GM19463 (cell line): Measurements from ENCODE around the gene PLEKHG2.
"Not testable (repeated sequence)": the region's sequence is repeated elsewhere in the genome, so short reads cannot be mapped to it uniquely, and the experiment has no call there.

Source experiments
- ATAC-seq: cut with Tn5 transposase; IDR thresholded peaks from one replicate; pipeline ENCODE4 v1.9.1; 2021; ENCODE audit warnings: mild to moderate bottlenecking, moderate library complexity; ENCODE audit not compliant: unreplicated experiment

PLEKHG2 gene

GRCh38 chr19:39446365-39447084 lies 34.1 kb downstream of the PLEKHG2 start:
- no peak for ATAC-seq

DNA sequence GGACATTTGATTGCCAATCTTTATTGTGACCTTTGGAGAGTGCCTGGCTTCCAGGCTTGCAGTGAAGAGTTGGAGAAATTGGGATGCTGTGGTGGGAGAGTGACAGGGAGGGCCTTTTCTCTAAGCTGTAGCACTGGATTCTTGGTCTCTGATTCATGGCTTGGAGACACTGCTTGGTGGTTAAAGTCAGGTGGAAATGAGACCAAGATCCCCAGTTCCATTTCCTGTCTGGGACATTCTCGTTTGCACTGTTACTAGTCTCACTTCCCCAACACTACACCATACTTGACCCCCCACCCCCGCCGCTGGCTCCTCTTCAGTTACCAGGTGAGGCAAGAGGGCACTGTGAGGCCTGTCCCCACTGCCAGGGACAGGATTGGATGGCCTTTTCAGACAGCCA lies 35.8 kb downstream of the PLEKHG2 start:
- no peak for ATAC-seq

GRCh38 chr19:39449116-39449797 lies 36.8 kb downstream of the PLEKHG2 start:
- no peak for ATAC-seq

DNA sequence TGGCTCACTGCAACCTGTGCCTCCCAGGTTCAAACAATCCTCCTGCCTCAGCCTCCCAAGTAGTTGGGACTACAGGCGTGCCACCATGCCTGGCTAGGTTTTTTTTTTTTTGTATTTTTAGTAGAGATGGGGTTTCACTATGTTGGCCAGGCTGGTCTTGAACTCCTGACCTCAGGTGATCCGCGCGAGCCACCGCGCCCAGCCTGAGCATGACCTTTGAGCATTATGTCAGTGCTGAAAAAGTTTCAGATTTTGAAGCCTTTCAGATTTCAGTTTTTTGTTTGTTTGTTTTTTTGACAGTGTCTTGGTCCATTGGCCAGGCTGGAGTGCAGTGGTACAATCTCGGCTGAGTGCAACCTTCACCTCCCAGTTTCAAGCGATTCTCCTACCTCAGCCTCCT lies 38.8 kb downstream of the PLEKHG2 start:
- not testable (repeated sequence) for ATAC-seq

DNA sequence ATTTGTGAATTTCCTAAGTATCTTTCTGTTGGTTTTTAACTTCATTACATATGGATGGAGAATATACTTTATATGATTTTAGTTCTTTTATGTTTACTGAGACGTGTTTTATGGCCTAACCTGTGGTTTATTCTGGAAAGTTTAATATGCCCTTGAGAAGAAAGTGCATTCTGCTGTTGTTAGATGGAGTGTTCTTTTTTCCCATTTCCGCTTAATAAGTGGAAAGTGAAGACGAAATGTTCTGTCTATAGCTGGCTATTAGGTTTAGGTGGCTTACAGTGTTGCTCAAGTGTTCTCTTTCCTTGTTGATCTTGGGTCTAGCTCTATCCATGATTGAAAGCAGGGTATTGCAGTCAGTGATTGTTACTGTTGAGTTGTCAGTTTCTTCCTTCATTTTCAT lies 50.9 kb downstream of the PLEKHG2 start:
- no peak for ATAC-seq

DNA sequence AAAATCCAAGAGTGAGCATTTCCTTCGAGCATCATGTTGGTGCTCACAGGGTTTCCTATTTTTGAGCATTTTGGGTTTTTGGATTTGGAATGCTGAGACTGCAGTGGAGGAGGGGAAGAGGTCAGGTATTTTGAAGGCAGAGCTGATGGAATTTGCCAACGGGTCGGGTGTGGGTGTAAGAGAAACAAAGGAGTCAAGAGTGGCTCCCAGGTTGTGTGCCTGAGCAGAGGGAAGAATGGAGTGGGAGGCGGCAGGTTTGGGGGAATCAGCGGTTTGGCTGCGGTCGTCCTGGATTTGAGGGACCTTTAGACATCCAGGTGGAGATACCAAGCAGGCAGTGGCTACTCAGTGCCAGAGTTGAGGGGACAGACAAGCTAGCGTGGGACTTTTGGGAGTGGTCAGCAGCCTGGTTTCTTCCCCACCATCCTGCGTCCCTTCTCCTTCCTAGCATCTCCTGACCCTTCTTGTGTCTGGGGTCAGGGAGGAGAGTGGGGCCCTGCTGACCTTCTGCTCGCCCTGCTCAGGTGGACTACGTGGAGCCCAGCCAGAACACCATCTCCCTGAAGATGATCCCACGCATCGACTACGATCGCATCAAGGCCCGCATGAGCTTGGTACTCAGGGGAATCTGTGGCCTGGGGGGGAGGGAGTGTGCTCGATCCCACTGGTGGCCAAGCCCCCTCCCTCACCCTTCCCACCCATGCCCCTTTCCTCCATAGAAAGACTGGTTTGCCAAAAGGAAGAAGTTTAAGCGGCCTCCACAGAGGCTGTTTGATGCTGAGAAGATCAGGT lies 53.7 kb downstream of the PLEKHG2 start:
- no peak for ATAC-seq

GRCh38 chr19:39467941-39468340 lies 55.5 kb downstream of the PLEKHG2 start:
- no peak for ATAC-seq

DNA sequence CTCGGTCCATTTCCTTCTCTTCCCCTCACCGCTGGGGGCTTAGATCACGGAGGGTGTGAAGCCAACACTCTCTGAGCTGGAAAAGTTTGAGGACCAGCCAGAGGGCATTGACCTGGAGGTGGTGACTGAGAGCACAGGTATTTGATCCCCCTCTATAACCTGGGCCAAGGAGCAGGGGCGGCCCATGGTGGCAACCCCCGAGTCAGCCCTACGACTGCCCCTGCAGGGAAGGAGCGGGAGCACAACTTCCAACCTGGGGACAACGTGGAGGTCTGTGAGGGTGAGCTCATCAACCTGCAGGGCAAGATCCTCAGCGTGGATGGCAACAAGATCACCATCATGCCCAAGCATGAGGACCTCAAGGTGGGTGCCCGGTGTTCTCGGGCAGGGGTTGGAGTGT lies 56.6 kb downstream of the PLEKHG2 start:
- ATAC-seq = no peak

DNA sequence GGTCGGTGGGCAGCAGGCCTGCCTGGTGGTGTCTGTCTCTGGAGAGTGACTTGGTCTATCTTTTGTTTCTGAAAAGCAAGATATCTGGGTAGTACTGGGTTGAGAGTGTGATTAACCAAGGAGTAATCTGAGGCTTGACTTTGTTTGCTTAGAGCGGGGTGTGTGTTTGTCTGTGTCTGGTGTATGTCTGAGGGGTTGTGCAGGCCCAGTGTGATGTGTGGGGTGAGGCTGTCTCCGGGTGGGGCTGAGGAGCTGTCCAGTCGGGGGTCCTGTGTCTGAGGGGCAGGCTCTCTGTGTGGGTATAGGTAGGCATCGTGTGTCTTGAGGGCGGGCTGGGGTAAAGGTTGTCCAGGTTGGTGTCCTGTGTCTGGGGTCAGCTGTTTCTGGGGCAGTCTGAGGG lies 57.1 kb downstream of the PLEKHG2 start:
- no peak for ATAC-seq

- no peak for ATAC-seq
Measured at GRCh38 chr19:39470724-39471339, 58.4 kb downstream of the PLEKHG2 start.

- ATAC-seq = no peak
Measured at GRCh38 chr19:39471756-39472536, 59.5 kb downstream of the PLEKHG2 start.

GRCh38 chr19:39472746-39473442 lies 60.4 kb downstream of the PLEKHG2 start:
- no peak for ATAC-seq

DNA sequence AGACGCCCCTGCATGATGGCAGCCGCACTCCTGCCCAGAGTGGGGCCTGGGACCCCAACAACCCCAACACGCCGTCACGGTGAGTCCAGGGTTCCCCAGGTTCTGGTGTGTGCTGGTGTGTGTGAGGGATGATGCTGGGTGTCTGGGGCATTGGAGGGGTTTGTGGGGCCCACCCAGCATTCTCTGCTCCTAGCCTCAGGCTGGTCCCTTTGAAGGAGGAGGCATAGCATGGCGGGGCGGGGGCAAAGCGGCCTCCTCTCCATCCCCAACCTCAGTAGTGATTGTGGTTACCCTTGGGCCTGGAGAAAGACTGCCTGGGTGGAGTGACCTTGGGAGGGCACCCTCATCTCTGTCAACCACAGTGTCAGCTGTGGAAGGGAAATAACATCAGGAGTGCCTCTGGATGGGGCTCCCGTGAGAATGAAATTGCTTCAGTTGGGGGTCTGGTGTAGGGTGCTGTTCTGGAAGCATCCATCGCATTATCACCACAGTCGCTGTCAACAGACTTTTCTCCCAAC lies 61.0 kb downstream of the PLEKHG2 start:
- ATAC-seq = no peak

DNA sequence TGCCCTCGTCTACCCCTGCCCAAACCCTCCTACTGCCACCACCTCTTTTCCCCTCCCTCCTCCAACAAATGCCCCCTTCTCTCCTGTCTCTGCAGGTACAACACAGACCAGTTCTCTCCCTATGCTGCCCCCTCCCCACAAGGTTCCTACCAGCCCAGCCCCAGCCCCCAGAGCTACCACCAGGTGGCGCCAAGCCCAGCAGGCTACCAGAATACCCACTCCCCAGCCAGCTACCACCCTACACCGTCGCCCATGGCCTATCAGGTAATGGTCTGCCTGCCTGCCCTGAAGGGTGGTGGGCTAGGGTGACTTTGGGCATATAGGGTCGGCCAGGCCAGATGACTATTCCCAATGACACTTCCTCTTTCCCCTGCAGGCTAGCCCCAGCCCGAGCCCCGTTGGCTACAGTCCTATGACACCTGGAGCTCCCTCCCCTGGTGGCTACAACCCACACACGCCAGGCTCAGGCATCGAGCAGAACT lies 61.7 kb downstream of the PLEKHG2 start:
- no peak for ATAC-seq

GRCh38 chr19:39475748-39476147 lies 63.3 kb downstream of the PLEKHG2 start:
- ATAC-seq = no peak
